Measurements from ENCODE around the gene MTUS2.

Gene MTUS2

DNA sequence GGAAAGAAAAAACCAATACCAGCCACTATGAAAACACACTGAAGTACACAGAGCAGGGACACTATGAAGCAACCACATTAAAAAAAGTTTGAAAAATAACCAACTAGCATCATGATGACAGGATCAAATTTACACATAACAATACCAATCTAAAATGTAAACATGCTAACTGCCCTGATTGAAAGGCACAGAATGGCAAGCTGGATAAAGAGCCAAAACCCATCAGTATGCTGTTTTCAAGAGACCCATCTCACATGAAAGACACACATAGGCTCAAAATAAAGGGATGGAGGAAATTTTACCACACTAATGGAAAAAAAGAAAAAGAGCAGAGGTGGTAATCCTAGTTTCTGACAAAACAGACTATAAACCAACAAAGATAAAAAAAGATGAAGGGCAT lies 484.0 kb downstream of the MTUS2 start:
- Histone ChIP-seq H3K9me3 (ENCODE audit: insufficient read depth, low read depth, low read length) (0 out of 2 replicates have a peak, but pooled peaks cover 2% of the 10 kb centered on the region), H3K4me2 (ENCODE audit: low read depth, low read length, poor library complexity, severe bottlenecking) (no peak overlapping the region), H3K27me3 (ENCODE audit: insufficient read depth, low read length, poor library complexity, severe bottlenecking) (no peaks in the 10 kb centered on the region), H3K36me3 (ENCODE audit: insufficient read depth, low read length) (no peaks in the 10 kb centered on the region), H2AFZ (ENCODE audit: low read length) (no peak overlapping the region), H3K4me3 (ENCODE audit: low read length, poor library complexity, severe bottlenecking) (no peak overlapping the region), H3F3A (ENCODE audit: low read depth) (no peaks in the 10 kb centered on the region), H3K9me2 (replicated peaks; ENCODE audit: low read depth, low read length) (no peaks in the 10 kb centered on the region), H3K79me2 (ENCODE audit: insufficient read depth, low read length) (no peaks in the 10 kb centered on the region), H3K9ac (ENCODE audit: low read depth, low read length, poor library complexity, severe bottlenecking) (no peak overlapping the region), H3K4me1 (ENCODE audit: insufficient read depth, low read length, poor library complexity, severe bottlenecking) (no peaks in the 10 kb centered on the region), H4K20me1 (ENCODE audit: insufficient read depth, low read length, poor library complexity, severe bottlenecking) (no peaks in the 10 kb centered on the region)
- TF ChIP-seq EZH2phosphoT487 (IDR thresholded peaks at IDR 0.05; ENCODE audit: borderline replicate concordance) = no peak
- TF ChIP-seq, protein P1, sequence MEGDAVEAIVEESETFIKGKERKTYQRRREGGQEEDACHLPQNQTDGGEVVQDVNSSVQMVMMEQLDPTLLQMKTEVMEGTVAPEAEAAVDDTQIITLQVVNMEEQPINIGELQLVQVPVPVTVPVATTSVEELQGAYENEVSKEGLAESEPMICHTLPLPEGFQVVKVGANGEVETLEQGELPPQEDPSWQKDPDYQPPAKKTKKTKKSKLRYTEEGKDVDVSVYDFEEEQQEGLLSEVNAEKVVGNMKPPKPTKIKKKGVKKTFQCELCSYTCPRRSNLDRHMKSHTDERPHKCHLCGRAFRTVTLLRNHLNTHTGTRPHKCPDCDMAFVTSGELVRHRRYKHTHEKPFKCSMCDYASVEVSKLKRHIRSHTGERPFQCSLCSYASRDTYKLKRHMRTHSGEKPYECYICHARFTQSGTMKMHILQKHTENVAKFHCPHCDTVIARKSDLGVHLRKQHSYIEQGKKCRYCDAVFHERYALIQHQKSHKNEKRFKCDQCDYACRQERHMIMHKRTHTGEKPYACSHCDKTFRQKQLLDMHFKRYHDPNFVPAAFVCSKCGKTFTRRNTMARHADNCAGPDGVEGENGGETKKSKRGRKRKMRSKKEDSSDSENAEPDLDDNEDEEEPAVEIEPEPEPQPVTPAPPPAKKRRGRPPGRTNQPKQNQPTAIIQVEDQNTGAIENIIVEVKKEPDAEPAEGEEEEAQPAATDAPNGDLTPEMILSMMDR (conservative IDR thresholded peaks at IDR 0.05; ENCODE audit: low read length) = no peak

DNA sequence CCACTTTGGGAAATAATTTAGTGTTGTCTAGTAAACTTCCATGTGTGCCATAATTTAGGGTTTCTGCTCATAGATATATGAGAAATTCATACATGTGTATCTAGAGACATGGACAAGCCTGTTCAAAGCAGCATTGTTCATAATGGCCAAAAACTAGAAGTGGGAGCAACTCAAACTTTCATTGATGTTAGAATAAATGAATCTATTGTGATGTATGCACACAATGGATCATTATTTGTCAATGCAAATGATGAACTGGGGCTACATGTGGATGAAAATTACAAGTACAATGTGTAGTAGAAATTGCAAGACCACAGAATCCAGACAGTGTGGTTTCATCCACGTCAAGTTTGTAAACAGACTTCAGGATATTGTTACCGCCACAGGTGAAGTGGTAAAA lies 490.7 kb downstream of the MTUS2 start:
- Histone ChIP-seq H3F3A (ENCODE audit: low read depth) (no peaks in the 10 kb centered on the region), H2AFZ (ENCODE audit: low read length) (no peak overlapping the region), H3K79me2 (ENCODE audit: insufficient read depth, low read length) (no peaks in the 10 kb centered on the region), H4K20me1 (ENCODE audit: insufficient read depth, low read length, poor library complexity, severe bottlenecking) (no peaks in the 10 kb centered on the region), H3K36me3 (ENCODE audit: insufficient read depth, low read length) (no peaks in the 10 kb centered on the region), H3K4me1 (ENCODE audit: insufficient read depth, low read length, poor library complexity, severe bottlenecking) (no peaks in the 10 kb centered on the region), H3K9me2 (replicated peaks; ENCODE audit: low read depth, low read length) (no peaks in the 10 kb centered on the region), H3K4me3 (ENCODE audit: low read length, poor library complexity, severe bottlenecking) (no peak overlapping the region), H3K27me3 (ENCODE audit: insufficient read depth, low read length, poor library complexity, severe bottlenecking) (no peaks in the 10 kb centered on the region), H3K4me2 (ENCODE audit: low read depth, low read length, poor library complexity, severe bottlenecking) (no peak overlapping the region), H3K9ac (ENCODE audit: low read depth, low read length, poor library complexity, severe bottlenecking) (no peak overlapping the region), H3K9me3 (ENCODE audit: insufficient read depth, low read depth, low read length) (0 out of 2 replicates have a peak, but pooled peaks cover 2% of the 10 kb centered on the region)
- TF ChIP-seq, protein P1 (conservative IDR thresholded peaks at IDR 0.05; ENCODE audit: low read length) = no peak
- TF ChIP-seq EZH2phosphoT487 (IDR thresholded peaks at IDR 0.05; ENCODE audit: borderline replicate concordance) = no peak

DNA sequence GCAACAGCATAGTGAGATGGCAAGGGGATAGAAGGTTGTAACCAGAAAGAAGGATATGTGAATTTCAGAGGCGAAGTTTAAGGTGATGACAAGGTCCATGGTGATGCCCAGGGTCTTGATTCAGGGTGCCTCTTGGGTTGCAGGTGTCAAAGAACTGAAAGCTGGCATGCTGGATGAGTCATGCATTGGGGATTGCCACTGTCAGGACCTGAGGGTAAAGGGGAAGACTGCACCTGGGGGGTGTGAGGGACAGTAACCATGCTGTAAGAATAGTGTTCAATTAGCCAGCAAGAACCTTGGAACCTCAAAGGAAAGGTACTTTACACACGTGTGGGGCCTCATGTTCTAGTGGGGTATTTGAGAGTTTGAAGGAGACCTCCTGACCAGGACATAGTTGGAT lies 495.7 kb downstream of the MTUS2 start:
- Histone ChIP-seq H3K9ac (ENCODE audit: low read depth, low read length, poor library complexity, severe bottlenecking) (no peak overlapping the region), H3K9me2 (replicated peaks; ENCODE audit: low read depth, low read length) (no peaks in the 10 kb centered on the region), H2AFZ (ENCODE audit: low read length) (no peak overlapping the region), H3K4me1 (ENCODE audit: insufficient read depth, low read length, poor library complexity, severe bottlenecking) (no peaks in the 10 kb centered on the region), H4K20me1 (ENCODE audit: insufficient read depth, low read length, poor library complexity, severe bottlenecking) (no peaks in the 10 kb centered on the region), H3K79me2 (ENCODE audit: insufficient read depth, low read length) (no peaks in the 10 kb centered on the region), H3K4me3 (ENCODE audit: low read length, poor library complexity, severe bottlenecking) (no peak overlapping the region), H3F3A (ENCODE audit: low read depth) (no peaks in the 10 kb centered on the region), H3K4me2 (ENCODE audit: low read depth, low read length, poor library complexity, severe bottlenecking) (no peak overlapping the region), H3K36me3 (ENCODE audit: insufficient read depth, low read length) (no peaks in the 10 kb centered on the region), H3K27me3 (ENCODE audit: insufficient read depth, low read length, poor library complexity, severe bottlenecking) (no peaks in the 10 kb centered on the region), H3K9me3 (ENCODE audit: insufficient read depth, low read depth, low read length) (no peaks in the 10 kb centered on the region)
- TF ChIP-seq EZH2phosphoT487 (IDR thresholded peaks at IDR 0.05; ENCODE audit: borderline replicate concordance) = no peak
- TF ChIP-seq, protein P1 (conservative IDR thresholded peaks at IDR 0.05; ENCODE audit: low read length) = no peak
